HG02884 (cell line): ENCODE data around the gene WDR5.
"Not testable (repeated sequence)": the region's sequence is repeated elsewhere in the genome, so short reads cannot be mapped to it uniquely, and the experiment has no call there.

ENCODE experiments used
- ATAC-seq: cut with Tn5 transposase; IDR thresholded peaks from one replicate; pipeline ENCODE4 v1.9.1; 2021; ENCODE audit warnings: mild to moderate bottlenecking, moderate library complexity; ENCODE audit not compliant: unreplicated experiment

WDR5 gene

GRCh38 chr9:134135343-134136117 lies at the start of gene WDR5:
Gene WDR5 (plus strand): TSS chr9:134136082. CDS start chr9:134139878, 3,796 bp downstream.
- peak; percentile 54 for ATAC-seq

- no peak for ATAC-seq
Measured at GRCh38 chr9:134088063-134088725, 47.7 kb upstream of the WDR5 start.

GRCh38 chr9:134089972-134090371 lies 45.9 kb upstream of the WDR5 start:
- ATAC-seq: no peak

- no peak for ATAC-seq
Measured at GRCh38 chr9:134099123-134099761, 36.6 kb upstream of the WDR5 start.

- no peak for ATAC-seq
Measured at GRCh38 chr9:134100040-134100439, 35.8 kb upstream of the WDR5 start.

- not testable (repeated sequence) for ATAC-seq
Measured at GRCh38 chr9:134101133-134101532, 34.7 kb upstream of the WDR5 start.

GRCh38 chr9:134101623-134102149 lies 34.2 kb upstream of the WDR5 start:
- ATAC-seq: no peak

- ATAC-seq: no peak
Measured at GRCh38 chr9:134103391-134103998, 32.4 kb upstream of the WDR5 start.

- ATAC-seq: no peak
Measured at GRCh38 chr9:134111064-134111463, 24.8 kb upstream of the WDR5 start.

- no peak for ATAC-seq
Measured at GRCh38 chr9:134112561-134112960, 23.3 kb upstream of the WDR5 start.

GRCh38 chr9:134118972-134119371 lies 16.9 kb upstream of the WDR5 start:
- not testable (repeated sequence) for ATAC-seq

- no peak for ATAC-seq
Measured at GRCh38 chr9:134123764-134124128, 12.1 kb upstream of the WDR5 start.

- ATAC-seq: no peak
Measured at GRCh38 chr9:134125413-134126095, 10.3 kb upstream of the WDR5 start.

- ATAC-seq: no peak
Measured at GRCh38 chr9:134126373-134126772, 9.5 kb upstream of the WDR5 start.

- no peak for ATAC-seq
Measured at GRCh38 chr9:134127065-134127580, 8.8 kb upstream of the WDR5 start.

GRCh38 chr9:134127616-134128015 lies 8.3 kb upstream of the WDR5 start:
- ATAC-seq: no peak

GRCh38 chr9:134128727-134129679 lies 6.9 kb upstream of the WDR5 start:
- no peak for ATAC-seq

- no peak for ATAC-seq
Measured at GRCh38 chr9:134130503-134131375, 5.1 kb upstream of the WDR5 start.
